OCI-M1 (cell line): Measurements from ENCODE around the gene VPS18.

Source experiments
- DNase-seq: peaks from one replicate; lab custom pipeline; 2025; lab: John Stamatoyannopoulos, UW

The VPS18 gene

DNA sequence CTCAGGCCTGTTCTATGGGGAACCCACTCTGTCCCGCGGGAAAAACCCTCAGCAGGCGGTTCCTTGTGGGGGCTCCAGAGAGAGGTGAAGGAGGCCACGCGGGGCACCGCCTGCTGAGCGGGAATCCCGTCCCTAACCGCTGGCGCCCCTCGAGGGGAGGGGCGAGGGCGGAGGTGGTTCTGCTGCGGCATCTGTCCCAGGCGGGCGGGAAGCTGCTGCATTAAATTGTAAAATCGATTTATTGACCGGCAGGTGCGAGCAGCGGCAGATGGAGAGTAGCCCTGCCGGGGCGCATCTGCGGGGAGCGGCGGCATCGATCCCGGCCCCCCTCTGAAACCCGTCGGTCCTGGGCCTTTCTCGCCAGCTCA is 31.2 kb downstream of the VPS18 start:
- DNase-seq = no peak

DNA sequence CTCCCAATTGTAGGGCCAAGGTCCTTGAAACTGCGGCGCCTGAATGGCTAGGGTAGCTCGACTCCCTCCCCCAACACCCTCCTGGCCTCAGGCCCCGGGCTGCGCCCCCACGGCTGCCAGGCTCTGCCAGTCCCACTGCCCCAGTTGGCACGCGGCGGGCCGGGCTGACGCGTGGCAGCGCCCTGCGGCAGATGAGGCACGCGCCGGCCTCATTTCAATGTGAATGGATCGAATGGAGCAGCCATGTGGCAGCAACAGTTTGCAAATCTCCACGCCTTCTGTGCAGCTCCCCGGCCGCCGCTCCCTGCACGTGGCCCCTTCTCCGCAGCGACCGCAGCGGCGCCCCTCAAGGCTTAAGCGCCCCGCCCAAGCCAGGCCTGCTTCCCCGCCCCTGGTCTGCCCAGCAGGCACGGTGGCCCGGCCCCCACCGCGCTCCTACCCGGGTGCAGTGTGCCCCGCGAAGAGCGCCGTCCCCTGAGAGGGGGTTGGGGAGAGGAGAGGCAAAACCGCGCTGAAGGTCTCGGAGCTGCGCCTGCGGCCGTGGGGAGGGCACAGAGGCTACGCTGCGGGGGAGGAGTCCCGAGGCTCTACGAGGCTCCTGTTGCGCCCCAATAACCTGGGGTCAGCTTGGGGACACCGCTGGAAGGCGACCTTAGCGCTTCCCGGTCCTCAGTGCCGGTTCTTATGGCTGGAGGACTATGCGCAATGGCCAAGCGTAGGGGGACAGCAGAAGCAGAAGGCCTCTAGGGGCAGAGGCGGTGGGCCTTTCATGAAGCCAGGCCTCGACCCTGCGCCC is 31.8 kb downstream of the VPS18 start:
- DNase-seq = peak; percentile 13

DNA sequence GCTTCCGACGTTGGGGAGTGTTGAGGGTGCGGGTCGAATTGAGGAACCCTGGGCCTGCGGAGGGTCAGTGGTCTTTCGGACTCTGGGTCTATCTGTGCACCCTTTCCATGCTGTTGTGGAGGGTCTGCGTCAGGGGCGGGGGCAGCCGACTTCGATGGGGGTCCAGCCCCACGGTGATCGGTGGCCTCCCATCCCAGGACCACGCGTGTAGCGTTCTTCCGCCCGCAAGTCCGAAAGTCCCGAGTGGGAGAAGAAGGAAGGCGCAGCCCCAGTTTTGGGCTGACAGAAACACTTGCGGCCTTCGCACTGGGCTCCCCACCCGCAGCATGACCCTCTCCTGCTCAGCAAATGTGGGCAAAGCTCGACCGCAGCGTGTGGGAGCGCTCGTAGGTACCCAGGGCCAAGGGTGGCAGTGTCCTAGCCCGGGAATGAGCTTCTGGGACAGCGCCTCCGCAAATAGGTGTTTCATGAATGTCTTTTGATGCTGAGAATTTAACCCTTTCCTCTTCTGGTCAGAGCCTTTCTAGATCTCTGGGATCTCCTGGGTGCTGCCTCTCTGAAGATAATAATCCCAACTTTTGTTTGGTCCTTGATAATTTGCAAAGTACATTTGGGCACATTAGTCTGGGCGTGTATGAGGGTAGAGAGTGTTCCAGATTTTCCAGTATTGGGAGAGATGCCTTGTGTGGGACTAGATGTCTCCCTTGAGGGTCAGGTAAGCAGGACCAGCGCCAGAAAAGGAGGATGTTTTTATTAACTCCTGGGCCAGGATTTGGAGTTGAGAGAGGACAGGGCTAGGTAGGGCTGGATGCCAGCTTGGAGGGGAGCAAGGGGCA is 32.6 kb downstream of the VPS18 start:
- DNase-seq = no peak

DNA sequence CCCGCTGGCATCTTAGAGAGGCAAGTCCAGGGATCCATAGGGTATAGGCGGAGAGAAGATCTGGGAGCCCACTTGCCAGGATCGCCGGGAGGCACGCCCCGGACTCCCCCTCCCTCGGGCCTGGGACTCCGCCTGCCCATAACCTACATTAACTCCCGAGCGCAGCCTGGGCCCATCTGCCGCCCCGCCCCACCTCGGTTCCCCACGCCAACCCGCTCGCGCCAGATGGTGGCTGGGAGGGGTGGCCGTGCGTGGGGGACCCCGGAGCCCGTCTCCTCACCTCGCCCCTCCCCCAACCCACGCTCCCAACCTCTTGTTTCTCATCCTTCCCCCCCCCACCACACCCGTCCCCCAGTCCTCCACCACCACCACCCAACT is 33.2 kb downstream of the VPS18 start:
- no peak for DNase-seq

DNA sequence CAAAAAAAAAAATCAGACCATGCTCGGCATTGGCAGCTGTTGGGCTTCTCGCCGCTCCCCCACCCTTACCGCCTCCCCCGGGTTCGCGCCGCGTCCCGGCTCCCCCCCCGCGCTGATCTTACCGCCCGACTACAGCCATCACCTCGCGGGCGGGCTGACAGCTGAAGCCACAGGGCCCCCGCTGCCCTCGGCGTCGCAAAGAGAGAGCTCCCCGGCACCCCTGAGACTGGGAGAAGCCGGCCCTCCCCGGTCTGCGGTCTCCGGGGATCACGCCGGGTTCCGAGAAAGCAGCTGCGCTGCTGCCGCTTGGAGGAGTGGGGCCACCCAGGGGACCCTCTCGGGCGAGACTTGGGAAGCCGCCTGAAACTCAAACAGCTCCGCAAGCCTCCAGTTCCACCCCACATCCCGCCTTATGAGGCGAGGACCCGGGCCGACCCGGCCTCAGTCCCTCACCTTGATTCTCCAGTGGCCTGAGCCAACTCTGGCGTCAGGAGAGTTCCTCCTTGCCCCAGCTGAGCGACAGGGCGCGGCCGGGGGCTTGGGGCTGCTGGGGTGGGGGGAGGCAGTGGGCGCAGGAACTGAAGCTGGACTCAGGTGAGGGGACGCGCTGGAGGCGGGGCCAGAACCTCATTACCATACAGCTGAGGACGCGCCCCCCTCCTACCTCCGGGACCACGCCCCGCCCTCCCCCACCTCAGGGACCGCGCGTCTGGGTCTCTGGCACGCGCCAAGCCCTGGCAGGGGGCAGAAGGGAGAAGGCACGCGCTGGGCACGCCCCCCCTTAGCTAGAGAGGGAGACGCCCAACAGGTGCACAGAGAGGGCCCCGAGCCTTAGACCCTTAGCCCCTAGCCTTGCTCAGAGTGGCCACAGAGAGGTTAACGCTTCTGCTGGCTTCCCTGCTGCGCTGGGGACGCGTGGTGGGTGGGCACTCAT is 33.9 kb downstream of the VPS18 start:
- DNase-seq = no peak

DNA sequence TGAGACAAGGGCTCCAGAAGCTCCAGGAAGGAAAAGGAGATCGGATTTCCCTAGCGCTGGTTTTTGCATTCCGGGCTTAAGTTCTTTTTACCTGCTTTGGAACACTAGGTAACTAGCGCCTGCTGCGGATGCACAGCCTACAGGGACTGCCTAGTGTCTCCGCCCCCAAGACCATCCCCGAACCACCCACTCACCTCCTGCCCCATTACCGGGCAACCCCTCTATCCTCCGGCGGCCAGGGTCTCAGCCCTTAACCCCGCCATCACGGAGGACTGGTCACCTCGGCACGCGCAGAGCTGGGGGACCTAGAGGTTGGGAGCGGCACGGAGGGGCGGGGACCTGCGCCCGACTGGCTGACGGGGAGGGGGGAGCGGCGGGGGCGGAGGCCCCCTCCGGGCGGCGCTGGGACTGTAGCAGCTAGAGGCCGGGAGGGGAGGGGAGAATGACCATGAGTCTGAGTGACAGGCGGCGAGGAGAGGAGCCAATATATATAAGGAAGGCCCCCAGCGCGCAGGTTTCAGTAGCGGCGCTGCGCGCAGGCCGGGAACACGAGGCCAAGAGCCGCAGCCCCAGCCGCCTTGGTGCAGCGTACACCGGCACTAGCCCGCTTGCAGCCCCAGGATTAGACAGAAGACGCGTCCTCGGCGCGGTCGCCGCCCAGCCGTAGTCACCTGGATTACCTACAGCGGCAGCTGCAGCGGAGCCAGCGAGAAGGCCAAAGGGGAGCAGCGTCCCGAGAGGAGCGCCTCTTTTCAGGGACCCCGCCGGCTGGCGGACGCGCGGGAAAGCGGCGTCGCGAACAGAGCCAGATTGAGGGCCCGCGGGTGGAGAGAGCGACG is 34.8 kb downstream of the VPS18 start, which contains the start of gene DLL4:
Gene DLL4 (plus strand): TSS at position 520 of the 839 bp plus-strand sequence. CDS start 329 bp downstream, outside the sequence.
- DNase-seq = peak; percentile 73

DNA sequence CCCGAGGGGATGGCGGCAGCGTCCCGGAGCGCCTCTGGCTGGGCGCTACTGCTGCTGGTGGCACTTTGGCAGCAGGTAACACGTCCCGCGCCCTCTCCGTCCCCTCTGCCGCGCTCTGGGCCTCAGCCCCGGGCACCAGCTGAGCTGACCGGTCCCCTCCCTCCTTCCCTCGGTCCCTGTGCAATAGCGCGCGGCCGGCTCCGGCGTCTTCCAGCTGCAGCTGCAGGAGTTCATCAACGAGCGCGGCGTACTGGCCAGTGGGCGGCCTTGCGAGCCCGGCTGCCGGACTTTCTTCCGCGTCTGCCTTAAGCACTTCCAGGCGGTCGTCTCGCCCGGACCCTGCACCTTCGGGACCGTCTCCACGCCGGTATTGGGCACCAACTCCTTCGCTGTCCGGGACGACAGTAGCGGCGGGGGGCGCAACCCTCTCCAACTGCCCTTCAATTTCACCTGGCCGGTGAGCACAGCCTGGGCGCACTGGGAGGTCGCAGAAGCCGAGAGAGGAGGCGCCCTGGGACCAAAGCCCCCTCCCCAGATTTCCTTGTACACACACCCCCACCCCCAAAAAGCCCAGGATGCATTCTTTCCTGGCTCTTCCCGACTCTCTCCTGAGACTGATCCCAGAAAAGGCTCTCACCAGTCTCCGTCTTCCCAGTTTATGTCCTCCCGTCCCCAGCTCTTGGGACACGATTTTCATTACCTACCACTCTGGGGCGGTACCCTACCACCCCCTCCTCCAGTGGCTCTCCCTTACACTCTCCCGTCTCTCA is 35.6 kb downstream of the VPS18 start:
- DNase-seq = peak; percentile 42

DNA sequence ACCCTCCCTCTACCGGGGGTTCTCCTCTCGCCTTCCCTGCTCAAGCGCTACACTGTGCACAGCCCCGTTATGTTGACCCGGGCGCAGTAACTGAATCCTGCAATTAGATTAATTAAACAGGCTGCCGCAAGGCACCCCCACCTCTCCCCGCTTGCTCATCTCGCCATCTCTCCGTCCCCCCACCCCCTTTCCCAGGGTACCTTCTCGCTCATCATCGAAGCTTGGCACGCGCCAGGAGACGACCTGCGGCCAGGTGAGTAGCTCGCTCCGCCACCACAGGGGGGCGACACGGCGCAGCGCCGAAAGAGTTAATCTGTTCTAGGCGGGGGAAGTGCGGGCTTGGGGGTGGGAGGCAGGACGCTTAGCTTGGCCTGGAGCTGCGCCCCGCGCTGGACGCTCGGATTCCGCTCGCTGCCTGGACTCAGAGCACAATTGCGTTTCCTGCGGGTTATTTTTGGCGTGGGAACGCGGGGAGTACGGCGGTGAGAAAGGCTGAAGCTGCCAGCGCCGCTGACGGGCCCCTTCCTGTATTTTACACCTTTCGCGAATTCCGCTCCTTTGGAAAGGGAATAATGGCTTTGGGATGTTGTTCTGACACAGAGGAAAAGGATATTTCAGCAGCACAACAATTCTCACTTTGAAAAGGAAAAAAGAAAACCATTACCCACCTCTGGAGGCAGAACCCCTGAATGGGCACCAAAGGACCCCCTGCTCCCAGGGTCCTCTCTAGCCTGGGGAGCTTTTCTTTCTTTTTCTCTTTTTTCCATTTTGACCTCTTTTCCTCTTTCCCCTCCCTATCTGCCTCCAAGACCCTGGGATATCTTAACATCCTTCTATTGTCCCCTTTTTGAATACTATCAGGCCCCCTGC is 36.4 kb downstream of the VPS18 start:
- DNase-seq = peak; percentile 28

DNA sequence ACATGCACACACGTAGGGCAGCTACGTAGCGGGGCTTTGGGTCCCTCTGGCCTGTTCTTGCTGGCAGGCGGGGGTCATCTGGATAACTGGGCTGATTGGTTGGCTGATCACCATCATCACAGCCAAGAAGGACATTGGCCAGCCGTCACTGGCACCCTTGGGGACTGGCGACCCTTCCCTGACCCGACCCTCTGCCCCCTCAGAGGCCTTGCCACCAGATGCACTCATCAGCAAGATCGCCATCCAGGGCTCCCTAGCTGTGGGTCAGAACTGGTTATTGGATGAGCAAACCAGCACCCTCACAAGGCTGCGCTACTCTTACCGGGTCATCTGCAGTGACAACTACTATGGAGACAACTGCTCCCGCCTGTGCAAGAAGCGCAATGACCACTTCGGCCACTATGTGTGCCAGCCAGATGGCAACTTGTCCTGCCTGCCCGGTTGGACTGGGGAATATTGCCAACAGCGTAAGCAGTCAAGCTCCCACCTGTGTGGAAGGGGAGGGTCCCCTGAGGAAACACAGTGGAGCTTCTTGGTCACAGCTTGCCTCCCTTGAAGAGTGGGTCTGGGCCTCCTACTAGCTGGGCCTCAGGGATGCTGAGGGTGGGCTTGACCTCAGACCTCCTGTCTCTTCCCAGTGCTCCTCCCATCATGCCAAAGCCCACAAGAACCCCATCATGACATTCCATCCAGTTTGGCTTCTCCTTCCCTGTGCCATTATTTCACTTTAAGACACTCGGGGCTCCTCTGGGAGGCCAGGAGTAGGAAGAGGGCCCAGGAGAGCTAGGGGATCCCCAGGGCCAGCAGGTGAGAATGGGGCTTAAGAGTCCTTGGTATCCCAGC is 37.3 kb downstream of the VPS18 start:
- no peak for DNase-seq

DNA sequence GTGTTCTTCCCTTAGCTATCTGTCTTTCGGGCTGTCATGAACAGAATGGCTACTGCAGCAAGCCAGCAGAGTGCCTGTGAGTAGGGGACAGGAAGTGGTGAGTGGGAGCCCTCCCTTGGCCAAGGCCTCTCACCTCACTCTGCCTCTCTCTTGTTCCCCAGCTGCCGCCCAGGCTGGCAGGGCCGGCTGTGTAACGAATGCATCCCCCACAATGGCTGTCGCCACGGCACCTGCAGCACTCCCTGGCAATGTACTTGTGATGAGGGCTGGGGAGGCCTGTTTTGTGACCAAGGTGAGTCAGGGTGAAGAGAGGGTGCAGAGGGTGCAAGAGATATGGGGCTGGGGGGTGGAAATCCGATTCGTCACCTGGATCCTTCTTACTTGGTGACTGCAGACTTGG is 37.9 kb downstream of the VPS18 start:
- DNase-seq = no peak

DNA sequence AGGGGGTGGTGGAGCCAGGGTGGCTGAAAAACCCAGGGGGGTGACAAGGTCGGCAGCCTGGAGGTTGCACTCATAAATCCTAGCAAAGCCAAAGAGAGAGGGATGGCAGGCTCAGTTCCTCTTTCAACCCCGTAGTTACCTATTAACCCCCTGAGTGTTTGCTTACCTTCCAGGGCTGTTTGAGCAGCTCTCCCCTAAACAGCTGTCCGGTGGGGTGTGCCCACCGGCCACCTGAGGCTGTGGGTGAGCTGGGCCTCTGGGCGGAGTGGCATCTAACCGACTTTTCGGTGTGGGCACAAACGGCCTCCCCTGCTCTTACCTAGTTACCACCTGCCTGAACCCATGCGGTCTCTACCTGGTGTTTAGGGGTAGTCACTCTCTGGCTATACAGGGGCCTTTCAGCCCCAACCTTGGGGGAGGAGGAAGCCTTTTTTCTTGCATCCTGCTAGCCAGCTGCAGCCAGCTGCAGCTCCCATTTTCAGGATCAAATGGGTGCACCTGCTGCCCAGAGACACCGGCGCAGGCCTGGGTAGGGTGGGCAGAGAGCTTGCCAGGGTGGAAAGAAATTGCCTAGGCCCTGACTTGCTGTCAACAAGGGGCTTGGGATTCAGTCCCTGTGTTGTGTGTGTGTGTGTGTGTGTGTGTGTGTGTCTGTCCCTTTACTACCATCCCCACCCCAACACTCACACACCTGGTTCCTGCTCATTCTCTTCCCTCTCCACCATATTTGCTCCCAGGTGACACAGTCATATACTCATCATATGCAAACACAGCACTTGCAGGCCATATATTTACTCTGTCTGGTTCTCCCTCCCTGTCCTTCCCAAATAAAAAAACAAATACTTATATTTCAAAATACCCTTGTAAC is 38.6 kb downstream of the VPS18 start:
- no peak for DNase-seq

DNA sequence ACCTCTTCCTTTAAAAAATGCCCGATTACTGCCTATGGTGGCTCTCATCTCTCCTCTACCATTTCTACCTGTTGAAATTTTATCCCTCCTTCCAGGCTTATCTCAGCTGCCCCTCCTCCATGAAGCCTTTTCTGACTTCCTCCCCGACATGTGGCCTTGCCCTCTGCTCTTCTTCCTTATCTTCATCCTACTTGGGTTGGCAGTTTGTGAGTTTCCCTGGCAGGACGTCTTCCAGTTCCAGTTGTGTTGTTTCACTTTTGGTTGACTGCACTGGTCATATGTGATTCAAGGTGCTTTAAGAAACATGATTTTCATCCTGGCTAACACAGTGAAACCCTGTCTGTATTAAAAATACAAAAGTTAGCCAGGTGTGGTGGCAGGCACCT is 39.3 kb downstream of the VPS18 start:
- peak; percentile 46 for DNase-seq

DNA sequence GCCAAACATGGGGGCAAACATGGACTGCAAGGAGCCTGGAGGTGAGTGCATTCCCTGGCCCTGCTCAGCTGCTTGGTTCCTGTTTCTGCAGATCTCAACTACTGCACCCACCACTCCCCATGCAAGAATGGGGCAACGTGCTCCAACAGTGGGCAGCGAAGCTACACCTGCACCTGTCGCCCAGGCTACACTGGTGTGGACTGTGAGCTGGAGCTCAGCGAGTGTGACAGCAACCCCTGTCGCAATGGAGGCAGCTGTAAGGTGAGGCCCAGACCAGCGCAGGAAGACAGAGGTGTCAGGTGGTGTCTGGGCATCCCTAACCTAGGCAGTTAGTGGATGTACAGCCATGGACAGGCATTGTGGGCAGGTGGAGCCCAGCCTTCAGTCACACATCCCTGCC is 40.2 kb downstream of the VPS18 start:
- no peak for DNase-seq

DNA sequence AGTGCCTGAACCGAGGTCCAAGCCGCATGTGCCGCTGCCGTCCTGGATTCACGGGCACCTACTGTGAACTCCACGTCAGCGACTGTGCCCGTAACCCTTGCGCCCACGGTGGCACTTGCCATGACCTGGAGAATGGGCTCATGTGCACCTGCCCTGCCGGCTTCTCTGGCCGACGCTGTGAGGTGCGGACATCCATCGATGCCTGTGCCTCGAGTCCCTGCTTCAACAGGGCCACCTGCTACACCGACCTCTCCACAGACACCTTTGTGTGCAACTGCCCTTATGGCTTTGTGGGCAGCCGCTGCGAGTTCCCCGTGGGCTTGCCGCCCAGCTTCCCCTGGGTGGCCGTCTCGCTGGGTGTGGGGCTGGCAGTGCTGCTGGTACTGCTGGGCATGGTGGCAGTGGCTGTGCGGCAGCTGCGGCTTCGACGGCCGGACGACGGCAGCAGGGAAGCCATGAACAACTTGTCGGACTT is 42.0 kb downstream of the VPS18 start:
- DNase-seq = no peak

DNA sequence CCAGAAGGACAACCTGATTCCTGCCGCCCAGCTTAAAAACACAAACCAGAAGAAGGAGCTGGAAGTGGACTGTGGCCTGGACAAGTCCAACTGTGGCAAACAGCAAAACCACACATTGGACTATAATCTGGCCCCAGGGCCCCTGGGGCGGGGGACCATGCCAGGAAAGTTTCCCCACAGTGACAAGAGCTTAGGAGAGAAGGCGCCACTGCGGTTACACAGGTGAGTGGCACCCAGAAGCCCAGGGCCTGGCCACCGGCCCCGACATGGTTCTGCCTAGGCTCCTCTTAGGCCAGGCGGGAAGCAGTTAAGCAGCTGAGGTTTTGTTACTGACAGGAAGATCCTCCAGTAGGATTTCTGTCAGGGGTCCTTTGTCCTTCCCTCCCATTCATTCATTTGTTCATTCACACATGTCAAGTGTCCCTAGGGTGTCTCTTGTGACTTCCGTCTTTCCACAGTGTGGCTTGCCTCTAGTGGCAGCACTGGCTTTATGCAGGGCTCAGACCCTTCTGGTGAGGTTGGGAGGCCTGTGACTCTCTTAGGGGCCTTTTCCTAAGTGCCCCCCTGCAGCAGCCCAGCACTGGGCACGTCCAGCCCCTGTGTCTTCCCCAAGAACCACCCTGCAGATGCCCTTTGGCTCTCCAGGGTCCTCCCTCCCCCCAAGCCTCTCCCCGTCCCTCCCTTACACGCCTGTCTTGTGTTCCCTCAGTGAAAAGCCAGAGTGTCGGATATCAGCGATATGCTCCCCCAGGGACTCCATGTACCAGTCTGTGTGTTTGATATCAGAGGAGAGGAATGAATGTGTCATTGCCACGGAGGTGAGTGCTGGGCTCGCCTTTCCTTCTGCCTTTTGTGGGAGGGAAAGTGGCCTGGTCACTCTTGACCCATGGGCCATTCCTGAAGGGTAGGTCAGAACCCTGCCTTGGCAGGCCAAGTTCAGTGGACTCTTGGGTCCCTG is 42.7 kb downstream of the VPS18 start:
- DNase-seq = no peak
